ENCODE measurements around the gene MTX1.
"Not testable (repeated sequence)": the region's sequence is repeated elsewhere in the genome, so short reads cannot be mapped to it uniquely, and the experiment has no call there.

Gene MTX1

DNA sequence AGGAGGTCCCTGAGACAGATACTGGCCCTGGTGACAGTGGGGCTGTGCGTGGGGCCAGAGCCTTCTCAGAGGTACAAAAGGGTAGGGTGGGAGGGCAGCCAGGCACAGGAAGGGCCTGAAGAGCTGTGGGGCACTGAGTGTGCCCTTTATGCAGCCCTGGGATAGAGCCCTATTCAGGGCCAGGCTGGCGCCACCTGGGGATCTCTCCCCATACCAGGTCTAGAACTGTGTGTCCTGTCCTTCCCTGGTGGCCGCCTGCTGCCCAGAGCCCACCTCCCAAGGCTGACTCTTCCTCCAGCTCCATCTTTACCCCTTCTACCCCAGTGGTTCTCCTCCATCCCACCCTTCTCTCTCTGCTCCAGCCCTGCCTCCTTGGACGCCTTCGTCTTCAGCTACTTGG lies 25.0 kb downstream of the MTX1 start:
- H3K27ac ChIP-seq (ENCODE audit: low read length); H3K27me3 ChIP-seq (ENCODE audit: low read depth, low read length); H3K4me1 ChIP-seq (ENCODE audit: control insufficient read depth in 1 of 2, insufficient read depth in 2 of 2, low read length in 2 of 2); H3K4me3 ChIP-seq (ENCODE audit: low read depth in 1 of 2, low read length in 2 of 2); H3K9me3 ChIP-seq (ENCODE audit: control insufficient read depth in 1 of 2, low read length in 2 of 2): not testable (repeated sequence)
- H3K36me3 ChIP-seq (ENCODE audit: control insufficient read depth in 1 of 2, insufficient read depth in 2 of 2, low read length in 2 of 2) = peaks cover 0 to 17% of the 10 kb centered on the region in 2 donors

DNA sequence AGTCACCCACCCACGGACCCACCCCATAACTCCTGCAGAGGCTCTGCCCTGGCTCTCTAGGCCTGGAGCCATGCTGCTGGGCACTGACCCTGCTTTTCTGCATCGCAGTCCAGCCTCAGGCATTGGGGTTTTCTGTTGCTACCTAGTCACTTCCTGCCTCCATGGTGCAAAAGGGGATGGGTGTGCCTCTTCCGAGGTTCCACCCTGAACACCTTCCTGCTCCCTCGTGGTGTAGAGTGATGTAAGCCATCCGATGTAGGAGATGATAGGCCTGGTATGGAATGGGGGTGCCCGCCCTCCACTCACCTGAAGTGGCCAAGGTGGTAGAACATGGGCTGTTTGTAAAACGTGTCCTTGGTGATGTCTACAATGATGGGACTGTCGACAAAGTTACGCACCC lies 26.9 kb downstream of the MTX1 start:
- not testable (repeated sequence) for H3K27ac ChIP-seq (ENCODE audit: low read length); H3K4me3 ChIP-seq (ENCODE audit: low read depth in 1 of 2, low read length in 2 of 2); H3K9me3 ChIP-seq (ENCODE audit: control insufficient read depth in 1 of 2, low read length in 2 of 2); H3K4me1 ChIP-seq (ENCODE audit: control insufficient read depth in 1 of 2, insufficient read depth in 2 of 2, low read length in 2 of 2); H3K27me3 ChIP-seq (ENCODE audit: low read depth, low read length)
- peaks cover 0 to 17% of the 10 kb centered on the region in 2 donors for H3K36me3 ChIP-seq (ENCODE audit: control insufficient read depth in 1 of 2, insufficient read depth in 2 of 2, low read length in 2 of 2)

DNA sequence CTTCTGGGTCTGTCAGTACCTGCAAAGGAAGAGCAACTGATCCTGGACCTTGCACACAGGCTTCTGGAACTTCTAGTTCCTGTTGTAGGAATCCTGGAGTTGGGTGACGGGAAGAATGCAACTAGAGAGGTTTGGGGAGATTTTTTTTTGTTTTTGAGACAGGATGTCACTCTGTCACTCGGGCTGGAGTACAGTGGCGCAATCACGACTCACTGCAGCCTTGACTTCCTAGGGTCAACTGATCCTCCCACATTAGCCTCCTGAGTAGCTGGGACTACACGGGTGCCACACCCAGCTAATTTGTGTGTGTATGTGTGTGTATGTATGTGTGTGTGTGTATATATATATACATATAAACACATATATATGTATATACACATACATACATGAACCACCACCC lies 28.0 kb downstream of the MTX1 start:
- H3K9me3 ChIP-seq (ENCODE audit: control insufficient read depth in 1 of 2, low read length in 2 of 2) = no peaks in the 10 kb centered on the region
- peaks cover 4 to 15% of the 10 kb centered on the region in 2 donors for H3K4me1 ChIP-seq (ENCODE audit: control insufficient read depth in 1 of 2, insufficient read depth in 2 of 2, low read length in 2 of 2)
- no peak overlapping the region for H3K4me3 ChIP-seq (ENCODE audit: low read depth in 1 of 2, low read length in 2 of 2)
- no peak overlapping the region for H3K27ac ChIP-seq (ENCODE audit: low read length)
- peaks cover 0 to 17% of the 10 kb centered on the region in 2 donors for H3K36me3 ChIP-seq (ENCODE audit: control insufficient read depth in 1 of 2, insufficient read depth in 2 of 2, low read length in 2 of 2)
- no peaks in the 10 kb centered on the region for H3K27me3 ChIP-seq (ENCODE audit: low read depth, low read length)

DNA sequence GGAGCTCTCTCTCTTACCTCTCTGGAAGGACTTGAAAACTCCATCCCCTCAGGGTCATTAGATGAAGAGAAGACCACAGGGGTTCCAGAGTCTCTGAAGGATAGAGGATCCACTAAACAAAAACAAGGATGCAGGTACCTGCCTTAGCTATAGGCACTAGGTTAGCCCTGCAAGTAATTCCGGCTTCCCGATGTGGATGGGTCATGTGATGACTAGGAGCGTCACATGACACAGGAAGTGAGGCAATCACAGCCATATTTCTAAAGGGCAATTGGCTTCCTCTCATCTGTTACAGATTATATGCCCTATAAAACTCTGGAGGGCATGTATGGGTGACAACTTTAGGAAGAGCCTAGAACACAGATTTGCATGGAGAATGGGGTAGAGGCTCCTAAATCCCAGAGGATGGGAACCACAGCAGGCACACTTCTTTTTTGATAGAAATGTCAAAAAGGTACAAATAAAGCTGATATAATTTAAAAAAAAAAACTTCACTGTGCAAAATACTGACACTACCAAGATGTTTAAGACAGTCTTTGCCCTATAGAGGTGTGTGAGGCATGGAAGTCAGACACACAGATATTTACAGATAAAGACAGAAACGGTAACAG lies 32.7 kb downstream of the MTX1 start:
- peak overlapping the region; percentile 63 for H3K27ac ChIP-seq (ENCODE audit: low read length)
- H3K27me3 ChIP-seq (ENCODE audit: low read depth, low read length) = no peaks in the 10 kb centered on the region
- H3K4me3 ChIP-seq (ENCODE audit: low read depth in 1 of 2, low read length in 2 of 2) = peak overlapping the region; percentile 36 to 55
- H3K4me1 ChIP-seq (ENCODE audit: control insufficient read depth in 1 of 2, insufficient read depth in 2 of 2, low read length in 2 of 2) = peaks cover 7 to 19% of the 10 kb centered on the region in 2 donors
- peaks cover 0 to 9% of the 10 kb centered on the region in 2 donors for H3K36me3 ChIP-seq (ENCODE audit: control insufficient read depth in 1 of 2, insufficient read depth in 2 of 2, low read length in 2 of 2)
- no peaks in the 10 kb centered on the region for H3K9me3 ChIP-seq (ENCODE audit: control insufficient read depth in 1 of 2, low read length in 2 of 2)

DNA sequence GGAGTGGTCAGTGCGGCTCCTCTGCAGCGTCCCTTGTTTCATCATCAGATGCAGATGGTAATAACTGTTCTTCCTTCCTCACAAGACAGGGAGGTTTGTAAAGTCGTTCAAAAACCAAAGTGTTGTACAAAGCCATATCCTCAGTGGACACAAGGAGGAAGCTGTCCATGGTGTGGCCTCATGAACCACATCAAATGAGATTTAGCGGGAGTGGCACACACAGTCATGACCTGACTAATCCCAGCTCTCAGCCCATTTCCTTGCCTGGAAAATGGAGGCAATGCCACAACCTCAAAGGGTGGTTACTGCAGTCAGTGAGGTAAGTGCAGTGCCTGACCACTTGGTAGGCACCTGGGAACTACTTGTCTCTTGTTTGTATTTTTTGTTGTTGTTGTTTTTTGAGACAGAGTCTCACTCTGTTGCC lies 33.4 kb downstream of the MTX1 start:
- peak overlapping the region in 1 of 2 donors; percentile 55 for H3K4me3 ChIP-seq (ENCODE audit: low read depth in 1 of 2, low read length in 2 of 2)
- H3K36me3 ChIP-seq (ENCODE audit: control insufficient read depth in 1 of 2, insufficient read depth in 2 of 2, low read length in 2 of 2) = peaks cover 0 to 5% of the 10 kb centered on the region in 2 donors
- H3K27me3 ChIP-seq (ENCODE audit: low read depth, low read length) = no peaks in the 10 kb centered on the region
- peak overlapping the region; percentile 63 for H3K27ac ChIP-seq (ENCODE audit: low read length)
- peaks cover 7 to 19% of the 10 kb centered on the region in 2 donors for H3K4me1 ChIP-seq (ENCODE audit: control insufficient read depth in 1 of 2, insufficient read depth in 2 of 2, low read length in 2 of 2)
- H3K9me3 ChIP-seq (ENCODE audit: control insufficient read depth in 1 of 2, low read length in 2 of 2) = no peaks in the 10 kb centered on the region

DNA sequence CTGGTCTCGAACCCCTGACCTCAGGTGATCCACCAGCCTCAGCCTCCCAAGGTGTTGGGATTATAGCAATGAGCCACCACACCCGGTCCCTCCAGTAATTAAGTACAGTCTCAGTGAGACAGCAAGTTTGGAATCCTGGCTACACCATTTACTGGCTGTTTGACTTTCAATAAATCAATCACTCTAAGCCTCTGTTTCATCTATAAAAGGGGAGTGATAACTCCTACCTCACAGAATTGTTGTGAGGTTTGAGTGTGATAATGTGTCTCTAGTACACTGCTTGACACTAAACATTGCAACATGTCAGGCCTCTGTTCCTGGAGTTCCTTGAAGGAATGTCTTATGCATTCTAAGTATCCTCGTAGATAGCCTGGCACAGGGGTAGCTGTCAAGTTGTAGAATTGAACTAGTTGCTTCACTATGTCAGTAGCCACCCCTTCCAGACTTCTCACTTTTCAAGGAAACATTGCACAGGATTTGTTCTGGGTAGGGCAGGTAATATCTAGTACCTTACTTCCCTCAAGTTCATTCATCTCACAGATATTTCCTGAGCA lies 34.4 kb downstream of the MTX1 start:
- H3K4me1 ChIP-seq (ENCODE audit: control insufficient read depth in 1 of 2, insufficient read depth in 2 of 2, low read length in 2 of 2) = peaks cover 7 to 19% of the 10 kb centered on the region in 2 donors
- H3K27me3 ChIP-seq (ENCODE audit: low read depth, low read length) = no peaks in the 10 kb centered on the region
- no peaks in the 10 kb centered on the region for H3K9me3 ChIP-seq (ENCODE audit: control insufficient read depth in 1 of 2, low read length in 2 of 2)
- H3K27ac ChIP-seq (ENCODE audit: low read length) = peak overlapping the region; percentile 2
- H3K4me3 ChIP-seq (ENCODE audit: low read depth in 1 of 2, low read length in 2 of 2) = peak overlapping the region; percentile 31 to 67
- H3K36me3 ChIP-seq (ENCODE audit: control insufficient read depth in 1 of 2, insufficient read depth in 2 of 2, low read length in 2 of 2) = peaks cover 3 to 12% of the 10 kb centered on the region in 2 donors

DNA sequence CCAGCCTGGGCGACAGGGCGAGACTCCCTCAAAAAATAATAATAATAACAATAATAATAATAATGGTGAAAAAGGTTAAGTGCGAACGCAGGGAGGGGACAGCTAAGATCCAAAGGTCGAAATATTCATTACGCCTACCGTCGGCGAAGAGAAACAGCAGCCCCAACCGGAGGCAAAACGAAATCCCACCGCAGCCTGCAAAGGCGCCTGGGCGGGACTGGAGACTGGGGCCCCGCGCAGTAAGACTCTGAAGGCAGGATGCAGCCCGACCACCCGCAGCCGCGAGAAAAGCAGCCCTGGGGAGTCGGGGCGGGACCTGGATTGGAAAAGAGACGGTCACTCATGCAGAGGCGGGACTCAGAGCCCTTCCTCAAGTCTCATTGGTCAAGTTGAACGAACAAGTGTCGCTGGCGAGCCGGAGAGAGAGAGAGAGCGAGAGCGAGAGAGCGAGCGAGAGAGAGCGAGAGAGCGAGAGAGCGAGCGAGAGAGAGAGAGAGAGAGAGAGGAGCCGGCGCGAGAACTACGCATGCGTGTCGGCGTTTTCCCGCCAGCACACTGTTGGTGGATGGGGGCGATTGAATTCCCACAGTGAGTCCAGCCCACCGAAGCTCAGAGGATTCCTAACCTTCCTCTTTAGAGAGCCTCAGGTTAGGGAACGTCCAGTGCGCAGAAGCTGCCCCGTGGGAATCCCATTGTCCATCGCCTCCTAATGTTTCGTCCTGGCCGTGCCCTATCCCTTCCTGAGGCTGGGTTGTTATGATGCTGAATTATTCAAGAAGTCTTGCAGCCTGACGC lies 36.1 kb downstream of the MTX1 start:
- Histone ChIP-seq H3K36me3 (ENCODE audit: control insufficient read depth in 1 of 2, insufficient read depth in 2 of 2, low read length in 2 of 2) (peaks cover 3 to 16% of the 10 kb centered on the region in 2 donors), H3K4me3 (ENCODE audit: low read depth in 1 of 2, low read length in 2 of 2) (peak overlapping the region; percentile 67 to 68), H3K27ac (ENCODE audit: low read length) (peak overlapping the region; percentile 70), H3K4me1 (ENCODE audit: control insufficient read depth in 1 of 2, insufficient read depth in 2 of 2, low read length in 2 of 2) (peaks cover 7 to 19% of the 10 kb centered on the region in 2 donors), H3K27me3 (ENCODE audit: low read depth, low read length) (no peaks in the 10 kb centered on the region), H3K9me3 (ENCODE audit: control insufficient read depth in 1 of 2, low read length in 2 of 2) (no peaks in the 10 kb centered on the region)

DNA sequence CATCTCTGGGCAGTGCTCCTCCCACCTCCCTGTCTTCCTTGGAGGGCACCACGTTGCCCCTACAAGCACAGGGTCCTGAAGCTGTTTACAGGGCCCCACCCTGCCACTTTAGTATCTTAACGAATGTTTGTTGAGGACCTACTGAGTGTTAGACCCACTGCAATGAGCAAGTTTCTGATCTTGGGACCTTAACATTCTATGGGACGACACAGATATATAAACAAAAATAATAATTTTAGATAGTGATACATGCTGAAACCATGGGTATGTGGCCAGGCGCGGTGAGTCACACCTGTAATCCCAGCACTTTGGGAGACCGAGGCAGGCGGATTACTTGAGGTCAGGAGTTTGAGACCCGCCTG lies 36.6 kb downstream of the MTX1 start:
- no peaks in the 10 kb centered on the region for H3K9me3 ChIP-seq (ENCODE audit: control insufficient read depth in 1 of 2, low read length in 2 of 2)

DNA sequence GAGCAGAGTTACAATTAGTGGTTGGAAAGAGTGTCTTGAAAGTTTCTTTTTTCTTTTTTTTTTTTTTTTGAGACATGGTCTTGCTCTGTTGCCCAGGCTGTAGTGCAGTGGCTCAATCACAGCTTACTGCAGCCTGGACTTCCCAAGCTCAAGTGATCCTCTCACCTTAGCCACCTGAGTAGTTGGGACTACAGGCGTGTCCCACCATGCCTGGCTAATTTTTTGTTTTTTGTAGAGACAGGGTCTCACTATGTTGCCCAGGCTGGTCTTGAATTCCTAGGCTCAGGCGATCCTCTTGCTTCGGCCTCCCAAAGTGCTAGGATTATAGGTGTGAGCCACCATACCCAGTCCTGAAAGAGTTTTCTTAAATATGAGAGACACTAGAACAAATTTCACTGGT lies 38.3 kb downstream of the MTX1 start:
- not testable (repeated sequence) for H3K4me3 ChIP-seq (ENCODE audit: low read depth in 1 of 2, low read length in 2 of 2); H3K9me3 ChIP-seq (ENCODE audit: control insufficient read depth in 1 of 2, low read length in 2 of 2); H3K27ac ChIP-seq (ENCODE audit: low read length); H3K27me3 ChIP-seq (ENCODE audit: low read depth, low read length)
- peaks cover 5 to 27% of the 10 kb centered on the region in 2 donors for H3K4me1 ChIP-seq (ENCODE audit: control insufficient read depth in 1 of 2, insufficient read depth in 2 of 2, low read length in 2 of 2)
- peaks cover 3 to 16% of the 10 kb centered on the region in 2 donors for H3K36me3 ChIP-seq (ENCODE audit: control insufficient read depth in 1 of 2, insufficient read depth in 2 of 2, low read length in 2 of 2)

More for the DNA sequence above, 36.6 kb downstream of the MTX1 start:
- Histone ChIP-seq H3K36me3 (ENCODE audit: control insufficient read depth in 1 of 2, insufficient read depth in 2 of 2, low read length in 2 of 2) (peaks cover 3 to 16% of the 10 kb centered on the region in 2 donors), H3K4me1 (ENCODE audit: control insufficient read depth in 1 of 2, insufficient read depth in 2 of 2, low read length in 2 of 2) (peaks cover 7 to 21% of the 10 kb centered on the region in 2 donors), H3K4me3 (ENCODE audit: low read depth in 1 of 2, low read length in 2 of 2) (peak overlapping the region; percentile 67 to 68), H3K27me3 (ENCODE audit: low read depth, low read length) (no peaks in the 10 kb centered on the region), H3K27ac (ENCODE audit: low read length) (peak overlapping the region; percentile 70)

DNA sequence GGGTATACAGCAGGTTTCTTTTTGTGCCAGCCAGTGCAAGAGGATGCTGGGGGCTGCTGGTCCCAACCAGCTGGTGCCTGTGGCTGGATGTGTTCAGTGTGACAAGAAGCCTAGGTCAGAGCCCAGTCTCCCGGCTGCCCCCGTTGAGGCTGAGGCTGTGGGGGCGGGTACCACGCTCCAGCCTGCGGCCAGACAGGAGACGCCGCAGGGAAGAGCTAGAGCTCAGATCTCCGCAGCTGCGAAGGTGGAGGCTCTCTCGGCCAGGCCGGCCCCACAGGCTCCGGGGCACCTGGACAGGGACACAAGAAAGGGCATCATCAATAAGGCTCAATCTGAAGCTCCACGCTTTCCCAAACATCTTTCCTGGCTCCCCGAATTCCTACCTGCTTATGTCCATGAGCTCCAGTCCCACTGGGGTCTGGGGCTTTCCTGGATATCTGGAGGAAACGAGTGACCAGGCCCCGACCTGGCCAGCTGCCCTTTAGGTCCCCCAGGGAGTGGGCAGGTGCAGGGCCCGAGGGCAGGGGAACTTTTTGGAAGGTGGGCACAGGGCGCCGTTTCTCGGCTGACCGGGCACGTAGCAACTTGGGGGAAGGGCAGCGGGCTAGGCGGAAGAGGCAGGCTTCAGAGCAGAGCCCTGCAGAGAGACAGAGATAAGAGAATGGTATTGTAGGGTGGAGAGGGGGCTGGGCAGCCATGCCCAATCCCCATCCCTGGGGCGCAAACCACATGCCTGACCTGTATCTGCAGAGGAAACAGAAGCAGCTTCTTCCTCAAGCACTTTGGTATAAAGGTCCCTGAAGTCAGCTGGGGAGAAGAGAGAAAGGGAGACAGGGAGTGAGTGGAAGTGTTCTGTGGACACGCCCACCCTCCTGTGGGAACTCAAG lies 39.4 kb downstream of the MTX1 start:
- no peak overlapping the region for H3K27ac ChIP-seq (ENCODE audit: low read length)
- no peak overlapping the region for H3K4me3 ChIP-seq (ENCODE audit: low read depth in 1 of 2, low read length in 2 of 2)
- peaks cover 5 to 25% of the 10 kb centered on the region in 2 donors for H3K4me1 ChIP-seq (ENCODE audit: control insufficient read depth in 1 of 2, insufficient read depth in 2 of 2, low read length in 2 of 2)
- no peaks in the 10 kb centered on the region for H3K9me3 ChIP-seq (ENCODE audit: control insufficient read depth in 1 of 2, low read length in 2 of 2)
- H3K27me3 ChIP-seq (ENCODE audit: low read depth, low read length) = no peaks in the 10 kb centered on the region
- H3K36me3 ChIP-seq (ENCODE audit: control insufficient read depth in 1 of 2, insufficient read depth in 2 of 2, low read length in 2 of 2) = peaks cover 3 to 16% of the 10 kb centered on the region in 2 donors

DNA sequence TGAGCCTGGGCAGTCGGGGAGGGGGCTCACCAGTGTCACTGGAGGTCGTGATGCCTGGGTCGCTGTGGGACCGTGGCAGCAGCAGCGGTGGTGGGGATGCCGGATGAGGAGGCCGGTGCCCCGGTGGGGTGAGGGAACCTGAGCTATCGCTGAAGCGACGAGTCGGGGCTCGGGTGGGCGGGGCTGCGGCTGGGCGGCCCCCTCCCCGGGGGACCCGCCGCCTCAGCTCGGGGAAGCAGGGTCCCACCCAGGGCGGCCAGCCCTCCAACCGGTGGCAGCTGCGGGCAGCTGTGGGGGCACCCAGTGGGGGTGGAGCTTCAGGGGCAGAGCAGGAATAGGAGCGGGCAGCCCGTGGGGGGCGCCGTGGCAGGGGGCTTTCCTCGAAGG lies 41.7 kb downstream of the MTX1 start:
- no peaks in the 10 kb centered on the region for H3K9me3 ChIP-seq (ENCODE audit: control insufficient read depth in 1 of 2, low read length in 2 of 2)
- H3K36me3 ChIP-seq (ENCODE audit: control insufficient read depth in 1 of 2, insufficient read depth in 2 of 2, low read length in 2 of 2) = peaks cover 3 to 16% of the 10 kb centered on the region in 2 donors
- H3K27me3 ChIP-seq (ENCODE audit: low read depth, low read length) = no peaks in the 10 kb centered on the region
- peak overlapping the region in 1 of 2 donors; percentile 49 for H3K4me3 ChIP-seq (ENCODE audit: low read depth in 1 of 2, low read length in 2 of 2)
- no peak overlapping the region for H3K27ac ChIP-seq (ENCODE audit: low read length)
- peaks cover 15 to 32% of the 10 kb centered on the region in 2 donors for H3K4me1 ChIP-seq (ENCODE audit: control insufficient read depth in 1 of 2, insufficient read depth in 2 of 2, low read length in 2 of 2)

All from muscle layer of duodenum (tissue), 2 donors.